H9 (cell line): Measurements from ENCODE around the gene DHCR24. TPM values are rescaled to one million over a fixed set of nuclear protein-coding genes. Genes with fewer than 3 reads are reported as not detected.

Source experiments
- DNase-seq: peaks from one replicate; pipeline ENCODE4 v3.0.0-alpha.2; 2017
- H2AFZ ChIP-seq: one replicate; pipeline ENCODE4 v1.6.1; 2013; ENCODE audit warnings: mild to moderate bottlenecking, low read length, control low read depth, moderate library complexity
- H2AK5ac ChIP-seq: 2 replicates; pipeline ENCODE4 v1.6.1; 2013; ENCODE audit warnings: low read length, control low read depth, mixed read lengths; ENCODE audit not compliant: insufficient read length
- H2BK120ac ChIP-seq: one replicate; pipeline ENCODE4 v1.6.1; 2013; ENCODE audit warnings: low read depth, mild to moderate bottlenecking, low read length, control low read depth, inconsistent platforms; ENCODE audit not compliant: poor library complexity, severe bottlenecking
- H2BK12ac ChIP-seq: 2 replicates; pipeline ENCODE4 v1.6.1; 2013; ENCODE audit warnings: low read length, control low read depth, mixed read lengths, low read depth; ENCODE audit not compliant: insufficient read length
- H2BK15ac ChIP-seq: 2 replicates; pipeline ENCODE4 v1.6.1; 2013; ENCODE audit warnings: low read depth, low read length, control low read depth
- H2BK20ac ChIP-seq: one replicate; pipeline ENCODE4 v1.6.1; 2013; ENCODE audit warnings: low read depth, mild to moderate bottlenecking, low read length, control low read depth, inconsistent platforms; ENCODE audit not compliant: poor library complexity, severe bottlenecking
- H2BK5ac ChIP-seq: 2 replicates; pipeline ENCODE4 v1.6.1; 2013; ENCODE audit warnings: low read length, control low read depth, mixed read lengths; ENCODE audit not compliant: insufficient read length
- H3K14ac ChIP-seq: 2 replicates; pipeline ENCODE4 v1.6.1; 2013; ENCODE audit warnings: low read length, control low read depth; ENCODE audit not compliant: insufficient read depth
- H3K18ac ChIP-seq: 2 replicates; pipeline ENCODE4 v1.6.1; 2013; ENCODE audit warnings: low read depth, mild to moderate bottlenecking, mixed read lengths, low read length, control low read depth; ENCODE audit not compliant: insufficient read length
- H3K23ac ChIP-seq: 2 replicates; pipeline ENCODE4 v1.6.1; 2013; ENCODE audit warnings: low read length, control low read depth, mixed read lengths, low read depth; ENCODE audit not compliant: insufficient read length
- H3K23me2 ChIP-seq: 2 replicates; pipeline ENCODE4 v1.6.1; 2013; ENCODE audit warnings: low read depth, mild to moderate bottlenecking, mixed read lengths, low read length, control low read depth; ENCODE audit not compliant: insufficient read length, poor library complexity, severe bottlenecking
- H3K27ac ChIP-seq: 2 replicates; pipeline ENCODE4 v1.5.1; 2013; ENCODE audit warnings: low read length, control low read depth, mixed read lengths, low read depth; ENCODE audit not compliant: insufficient read length
- H3K27me3 ChIP-seq: 2 replicates; pipeline ENCODE4 v1.6.1; 2013; ENCODE audit warnings: low read length, control low read depth, inconsistent platforms; ENCODE audit not compliant: insufficient read depth
- H3K4ac ChIP-seq: 2 replicates; pipeline ENCODE4 v1.6.1; 2013; ENCODE audit warnings: low read depth, mild to moderate bottlenecking, control low read depth, inconsistent platforms, low read length, moderate library complexity
- H3K4me1 ChIP-seq: 2 replicates; pipeline ENCODE4 v1.6.1; 2013; ENCODE audit warnings: low read length, control low read depth, inconsistent platforms; ENCODE audit not compliant: insufficient read depth
- H3K4me2 ChIP-seq: 2 replicates; pipeline ENCODE4 v1.6.1; 2013; ENCODE audit warnings: low read length, control low read depth, mixed read lengths; ENCODE audit not compliant: insufficient read length, insufficient read depth
- H3K56ac ChIP-seq: 2 replicates; pipeline ENCODE4 v1.6.1; 2013; ENCODE audit warnings: low read depth, mild to moderate bottlenecking, mixed read lengths, low read length, control low read depth; ENCODE audit not compliant: insufficient read length
- H3K79me1 ChIP-seq: 2 replicates; pipeline ENCODE4 v1.6.1; 2013; ENCODE audit warnings: low read depth, mild to moderate bottlenecking, moderate library complexity, low read length, control low read depth, inconsistent platforms; ENCODE audit not compliant: insufficient read depth, poor library complexity, severe bottlenecking
- H3K79me2 ChIP-seq: 2 replicates; pipeline ENCODE4 v1.6.1; 2013; ENCODE audit warnings: low read length, control low read depth, inconsistent platforms; ENCODE audit not compliant: insufficient read depth
- H3K9ac ChIP-seq: 2 replicates; pipeline ENCODE4 v1.6.1; 2013; ENCODE audit warnings: low read length, control low read depth, mixed read lengths; ENCODE audit not compliant: insufficient read length; ENCODE audit errors: extremely low read depth
- H3K9me3 ChIP-seq: one replicate; pipeline ENCODE4 v1.6.1; 2013; ENCODE audit warnings: low read depth, low read length, inconsistent platforms; ENCODE audit not compliant: control insufficient read depth
- H3T11ph ChIP-seq: one replicate; pipeline ENCODE4 v1.6.1; 2013; ENCODE audit warnings: mild to moderate bottlenecking, low read length, control low read depth, inconsistent platforms
- H4K20me1 ChIP-seq: one replicate; pipeline ENCODE4 v1.6.1; 2013; ENCODE audit not compliant: control insufficient read depth, insufficient read length, insufficient read depth
- H4K5ac ChIP-seq: 2 replicates; pipeline ENCODE4 v1.6.1; 2013; ENCODE audit warnings: low read depth, mild to moderate bottlenecking, mixed read lengths, low read length, control low read depth; ENCODE audit not compliant: insufficient read length
- H4K8ac ChIP-seq: replicated peaks from 2 replicates; pipeline ENCODE4 v1.6.1; 2013; ENCODE audit warnings: low read length, control low read depth, mixed read lengths, low read depth; ENCODE audit not compliant: insufficient read length
- H4K91ac ChIP-seq: 2 replicates; pipeline ENCODE4 v1.6.1; 2013; ENCODE audit warnings: low read depth, mild to moderate bottlenecking, moderate library complexity, mixed read lengths, low read length, control low read depth; ENCODE audit not compliant: insufficient read length
- H3K27ac Mint-ChIP-seq, 3 experiments: 2 replicates in 2 of 3; 3 replicates in 1 of 3; pipeline ENCODE4 v1.8.0; 2020 to 2021; ENCODE audit warnings: mixed read lengths in 3 of 3, mild to moderate bottlenecking in 1 of 3, moderate library complexity in 1 of 3
- H3K27me3 Mint-ChIP-seq: 2 replicates; pipeline ENCODE4 v1.8.0; 2021; ENCODE audit warnings: low read depth, mild to moderate bottlenecking, moderate library complexity, mixed read lengths
- H3K36me3 Mint-ChIP-seq, 3 experiments: 2 replicates in 2 of 3; 3 replicates in 1 of 3; pipeline ENCODE4 v1.8.0; 2020 to 2021; ENCODE audit warnings: low read depth in 3 of 3, mixed read lengths in 3 of 3; ENCODE audit not compliant: insufficient read depth in 1 of 3
- H3K4me1 Mint-ChIP-seq, 2 experiments: 2 replicates each; pipeline ENCODE4 v1.8.0; 2020; ENCODE audit warnings: mixed read lengths in 2 of 2
- H3K4me3 Mint-ChIP-seq, 2 experiments: 2 replicates in 1 of 2; 3 replicates in 1 of 2; pipeline ENCODE4 v1.8.0; 2020 to 2021; ENCODE audit warnings: mild to moderate bottlenecking in 2 of 2, mixed read lengths in 2 of 2, moderate library complexity in 1 of 2
- H3K9me3 Mint-ChIP-seq, 2 experiments: 2 replicates in 1 of 2; 3 replicates in 1 of 2; pipeline ENCODE4 v1.8.0; 2020; ENCODE audit warnings: mild to moderate bottlenecking in 2 of 2, mixed read lengths in 2 of 2, moderate library complexity in 1 of 2
- CTCF ChIP-seq: fragments of 200-600 bp; sonication (generic); conservative IDR thresholded peaks from 3 replicates; pipeline ENCODE4 v1.8.0; 2021; ENCODE audit warnings: antibody characterized with exemption, mild to moderate bottlenecking
- WGBS: extraction: QIAGEN DNeasy Blood & Tissue Kit; methylation state at CpG from one replicate; pipeline ENCODE4 v1.1.7; 2013; ENCODE audit warnings: missing lambda C conversion rate, low lambda C conversion rate, mixed read lengths; ENCODE audit not compliant: insufficient read length; ENCODE audit errors: extremely low coverage; 5-methylcytosine and 5-hydroxymethylcytosine counted together
- total RNA-seq: library from RNA; stranded (reverse); gene quantifications from 2 replicates; pipeline ENCODE4 v1.2.1, GENCODE V29; 2021

Gene DHCR24
- total RNA-seq, 1 experiment from 2014 or later, result 318 TPM

- Histone ChIP-seq H3K14ac (no peak overlapping the region), H3K4me1 (peaks cover 3% of the 10 kb centered on the region; the same call in 1 of the 2 replicates), H4K5ac (no peak overlapping the region), H3K9ac (no peak overlapping the region), H3K27ac (no peak overlapping the region), H4K8ac (no peak overlapping the region), H2BK120ac (no peak overlapping the region), H2BK5ac (no peak overlapping the region), H3K27me3 (no peaks in the 10 kb centered on the region), H3K23me2 (no peaks in the 10 kb centered on the region), H3K56ac (no peak overlapping the region), H4K20me1 (no peaks in the 10 kb centered on the region), H3T11ph (no peak overlapping the region), H3K4me2 (no peak overlapping the region), H3K79me2 (no peaks in the 10 kb centered on the region), H3K23ac (no peak overlapping the region), H2AFZ (no peak overlapping the region), H3K79me1 (no peaks in the 10 kb centered on the region), H2AK5ac (no peak overlapping the region), H3K9me3 (no peaks in the 10 kb centered on the region), H2BK15ac (no peak overlapping the region), H2BK20ac (no peak overlapping the region), H2BK12ac (no peak overlapping the region), H3K4ac (no peak overlapping the region), H3K18ac (no peak overlapping the region), H4K91ac (no peak overlapping the region)
- TF ChIP-seq CTCF, result no peak
- H3K9me3 Mint-ChIP-seq, result peaks cover 22 to 29% of the 10 kb centered on the region in 2 experiments
- H3K27ac Mint-ChIP-seq, result no peak overlapping the region
- no peak overlapping the region for H3K4me3 Mint-ChIP-seq
- DNase-seq, result no peak
- peaks cover 9% of the 10 kb centered on the region for H3K27me3 Mint-ChIP-seq
- peaks cover 6 to 9% of the 10 kb centered on the region in 2 experiments for H3K4me1 Mint-ChIP-seq
- peaks cover 0 to 15% (median 5%) of the 10 kb centered on the region in 3 experiments; a peak in 3 of 7 replicates for H3K36me3 Mint-ChIP-seq
- no CpG with 5 or more reads among the region's 3 CpGs for WGBS
Observed at GRCh38 chr1:54823670-54824069, 63.3 kb downstream of the DHCR24 start.
